ENCODE results near the gene STAB1. TPM values are rescaled to one million over a fixed set of nuclear protein-coding genes. Genes with fewer than 3 reads are reported as not detected.

The STAB1 gene
- total and polyA plus RNA-seq, 10 of the 15 experiments (the other 5 are each of a cell fraction or from before 2014, with no cell fraction given): 0.46 TPM; not detected in 9

DNA sequence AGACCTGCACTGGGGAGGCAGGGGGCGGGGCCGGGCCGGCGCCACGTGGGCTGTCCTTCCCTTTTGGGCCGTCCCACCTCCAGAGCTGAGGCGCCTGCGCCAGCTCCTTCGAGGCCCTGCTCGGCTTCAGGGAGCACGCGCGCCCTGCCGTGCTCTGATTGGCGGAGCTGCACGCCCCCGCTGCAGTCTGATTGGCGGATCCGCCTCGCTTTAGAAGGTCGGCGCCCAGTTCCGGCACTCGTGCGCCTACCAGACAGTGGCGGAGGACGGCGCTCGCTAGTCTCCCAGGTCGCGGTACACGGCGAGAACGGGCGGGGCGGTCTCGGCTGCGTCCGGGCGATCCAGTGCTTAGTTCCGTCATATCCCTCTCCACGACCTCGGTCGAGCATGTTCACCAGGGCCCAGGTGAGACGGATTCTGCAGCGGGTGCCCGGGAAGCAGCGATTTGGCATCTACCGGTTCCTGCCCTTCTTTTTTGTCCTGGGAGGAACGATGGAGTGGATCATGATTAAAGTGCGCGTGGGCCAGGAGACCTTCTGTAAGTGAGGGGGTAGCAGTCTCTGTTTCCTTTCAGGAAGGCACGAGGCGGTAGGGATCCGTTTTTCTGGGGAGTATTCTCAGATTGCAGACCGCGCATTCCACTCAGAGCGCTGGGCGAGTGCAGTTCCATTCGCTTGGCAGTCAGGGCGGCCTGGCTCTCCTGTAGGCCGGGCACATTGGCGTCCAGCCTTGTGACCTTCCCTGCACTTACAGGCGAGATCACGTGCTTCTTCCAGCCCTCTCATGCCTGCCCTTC is 41.4 kb downstream of the STAB1 start, which contains the start of gene UQCC5 (continued):
- TF ChIP-seq, protein P1, sequence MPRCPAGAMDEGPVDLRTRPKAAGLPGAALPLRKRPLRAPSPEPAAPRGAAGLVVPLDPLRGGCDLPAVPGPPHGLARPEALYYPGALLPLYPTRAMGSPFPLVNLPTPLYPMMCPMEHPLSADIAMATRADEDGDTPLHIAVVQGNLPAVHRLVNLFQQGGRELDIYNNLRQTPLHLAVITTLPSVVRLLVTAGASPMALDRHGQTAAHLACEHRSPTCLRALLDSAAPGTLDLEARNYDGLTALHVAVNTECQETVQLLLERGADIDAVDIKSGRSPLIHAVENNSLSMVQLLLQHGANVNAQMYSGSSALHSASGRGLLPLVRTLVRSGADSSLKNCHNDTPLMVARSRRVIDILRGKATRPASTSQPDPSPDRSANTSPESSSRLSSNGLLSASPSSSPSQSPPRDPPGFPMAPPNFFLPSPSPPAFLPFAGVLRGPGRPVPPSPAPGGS (IDR thresholded peaks at IDR 0.05; ENCODE audit: borderline replicate concordance, insufficient read depth, low read depth, low read length, poor library complexity, severe bottlenecking): peak; percentile 26
- TF ChIP-seq SMAD5 (IDR thresholded peaks at IDR 0.05; ENCODE audit: low read depth) (peak; percentile 91), CBX3 (IDR thresholded peaks at IDR 0.05; ENCODE audit: borderline replicate concordance, low read depth) (no peak), FOXK2 (IDR thresholded peaks at IDR 0.05) (no peak), IKZF1 (conservative IDR thresholded peaks at IDR 0.05) (peak; percentile 85), ZNF217 (IDR thresholded peaks at IDR 0.05) (no peak), STAT3 (IDR thresholded peaks at IDR 0.05; ENCODE audit: low read depth, low read length) (no peak), BACH1 (IDR thresholded peaks at IDR 0.05; ENCODE audit: borderline replicate concordance) (peak; percentile 52; the same call in 1 of the 2 replicates), NR2C1 (IDR thresholded peaks at IDR 0.05) (no peak), RBBP5 (conservative IDR thresholded peaks at IDR 0.05) (no peak), TCF7 (IDR thresholded peaks at IDR 0.05; ENCODE audit: borderline replicate concordance) (no peak), BRCA1 (IDR thresholded peaks at IDR 0.05; ENCODE audit: low read depth, low read length) (peak; percentile 60), NFXL1 (IDR thresholded peaks at IDR 0.05; ENCODE audit: borderline replicate concordance) (no peak), NR2F1 (conservative IDR thresholded peaks at IDR 0.05) (peak; percentile 58), SP1 (IDR thresholded peaks at IDR 0.05; ENCODE audit: low read depth, low read length) (peak; percentile 92), NRF1 (conservative IDR thresholded peaks at IDR 0.05; ENCODE audit: low read depth, low read length) (peak; percentile 95), ZBED1 (IDR thresholded peaks at IDR 0.05; ENCODE audit: borderline replicate concordance) (no peak), FOS (IDR thresholded peaks at IDR 0.05; ENCODE audit: borderline replicate concordance, extremely low read depth, insufficient read length) (peak; percentile 56), RCOR1 (conservative IDR thresholded peaks at IDR 0.05; ENCODE audit: low read depth, low read length) (no peak)
- TF ChIP-seq, protein P2, sequence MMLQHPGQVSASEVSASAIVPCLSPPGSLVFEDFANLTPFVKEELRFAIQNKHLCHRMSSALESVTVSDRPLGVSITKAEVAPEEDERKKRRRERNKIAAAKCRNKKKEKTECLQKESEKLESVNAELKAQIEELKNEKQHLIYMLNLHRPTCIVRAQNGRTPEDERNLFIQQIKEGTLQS (IDR thresholded peaks at IDR 0.05; ENCODE audit: borderline replicate concordance, extremely low read depth, low read depth, low read length): peak; percentile 67
- TF ChIP-seq, protein P3, sequence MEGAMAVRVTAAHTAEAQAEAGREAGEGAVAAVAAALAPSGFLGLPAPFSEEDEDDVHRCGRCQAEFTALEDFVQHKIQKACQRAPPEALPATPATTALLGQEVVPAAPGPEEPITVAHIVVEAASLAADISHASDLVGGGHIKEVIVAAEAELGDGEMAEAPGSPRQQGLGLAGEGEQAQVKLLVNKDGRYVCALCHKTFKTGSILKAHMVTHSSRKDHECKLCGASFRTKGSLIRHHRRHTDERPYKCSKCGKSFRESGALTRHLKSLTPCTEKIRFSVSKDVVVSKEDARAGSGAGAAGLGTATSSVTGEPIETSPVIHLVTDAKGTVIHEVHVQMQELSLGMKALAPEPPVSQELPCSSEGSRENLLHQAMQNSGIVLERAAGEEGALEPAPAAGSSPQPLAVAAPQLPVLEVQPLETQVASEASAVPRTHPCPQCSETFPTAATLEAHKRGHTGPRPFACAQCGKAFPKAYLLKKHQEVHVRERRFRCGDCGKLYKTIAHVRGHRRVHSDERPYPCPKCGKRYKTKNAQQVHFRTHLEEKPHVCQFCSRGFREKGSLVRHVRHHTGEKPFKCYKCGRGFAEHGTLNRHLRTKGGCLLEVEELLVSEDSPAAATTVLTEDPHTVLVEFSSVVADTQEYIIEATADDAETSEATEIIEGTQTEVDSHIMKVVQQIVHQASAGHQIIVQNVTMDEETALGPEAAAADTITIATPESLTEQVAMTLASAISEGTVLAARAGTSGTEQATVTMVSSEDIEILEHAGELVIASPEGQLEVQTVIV (IDR thresholded peaks at IDR 0.05; ENCODE audit: borderline replicate concordance, partially characterized antibody): peak; percentile 54
- TF ChIP-seq, protein P4, sequence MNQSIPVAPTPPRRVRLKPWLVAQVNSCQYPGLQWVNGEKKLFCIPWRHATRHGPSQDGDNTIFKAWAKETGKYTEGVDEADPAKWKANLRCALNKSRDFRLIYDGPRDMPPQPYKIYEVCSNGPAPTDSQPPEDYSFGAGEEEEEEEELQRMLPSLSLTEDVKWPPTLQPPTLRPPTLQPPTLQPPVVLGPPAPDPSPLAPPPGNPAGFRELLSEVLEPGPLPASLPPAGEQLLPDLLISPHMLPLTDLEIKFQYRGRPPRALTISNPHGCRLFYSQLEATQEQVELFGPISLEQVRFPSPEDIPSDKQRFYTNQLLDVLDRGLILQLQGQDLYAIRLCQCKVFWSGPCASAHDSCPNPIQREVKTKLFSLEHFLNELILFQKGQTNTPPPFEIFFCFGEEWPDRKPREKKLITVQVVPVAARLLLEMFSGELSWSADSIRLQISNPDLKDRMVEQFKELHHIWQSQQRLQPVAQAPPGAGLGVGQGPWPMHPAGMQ (IDR thresholded peaks at IDR 0.05; ENCODE audit: borderline replicate concordance): no peak
- TF ChIP-seq, protein P5, sequence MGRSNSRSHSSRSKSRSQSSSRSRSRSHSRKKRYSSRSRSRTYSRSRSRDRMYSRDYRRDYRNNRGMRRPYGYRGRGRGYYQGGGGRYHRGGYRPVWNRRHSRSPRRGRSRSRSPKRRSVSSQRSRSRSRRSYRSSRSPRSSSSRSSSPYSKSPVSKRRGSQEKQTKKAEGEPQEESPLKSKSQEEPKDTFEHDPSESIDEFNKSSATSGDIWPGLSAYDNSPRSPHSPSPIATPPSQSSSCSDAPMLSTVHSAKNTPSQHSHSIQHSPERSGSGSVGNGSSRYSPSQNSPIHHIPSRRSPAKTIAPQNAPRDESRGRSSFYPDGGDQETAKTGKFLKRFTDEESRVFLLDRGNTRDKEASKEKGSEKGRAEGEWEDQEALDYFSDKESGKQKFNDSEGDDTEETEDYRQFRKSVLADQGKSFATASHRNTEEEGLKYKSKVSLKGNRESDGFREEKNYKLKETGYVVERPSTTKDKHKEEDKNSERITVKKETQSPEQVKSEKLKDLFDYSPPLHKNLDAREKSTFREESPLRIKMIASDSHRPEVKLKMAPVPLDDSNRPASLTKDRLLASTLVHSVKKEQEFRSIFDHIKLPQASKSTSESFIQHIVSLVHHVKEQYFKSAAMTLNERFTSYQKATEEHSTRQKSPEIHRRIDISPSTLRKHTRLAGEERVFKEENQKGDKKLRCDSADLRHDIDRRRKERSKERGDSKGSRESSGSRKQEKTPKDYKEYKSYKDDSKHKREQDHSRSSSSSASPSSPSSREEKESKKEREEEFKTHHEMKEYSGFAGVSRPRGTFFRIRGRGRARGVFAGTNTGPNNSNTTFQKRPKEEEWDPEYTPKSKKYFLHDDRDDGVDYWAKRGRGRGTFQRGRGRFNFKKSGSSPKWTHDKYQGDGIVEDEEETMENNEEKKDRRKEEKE (IDR thresholded peaks at IDR 0.05): no peak

Data from GM12878 (cell line).